HEK293 (cell line): Measurements from ENCODE around the gene EIF3M.

Experiments used
- BCL11A ChIP-seq: fragments of 450-650 bp; formaldehyde crosslinking; IDR thresholded peaks from 2 replicates; pipeline ENCODE4 v1.5.1; 2016; ENCODE audit warnings: low read depth, missing biosample characterization, missing genetic modification characterization
- PBX3 ChIP-seq: sonication (generic); formaldehyde crosslinking; IDR thresholded peaks from 2 replicates; pipeline ENCODE4 v1.8.1; 2022; ENCODE audit warnings: mild to moderate bottlenecking, moderate library complexity, missing genetic modification reagents
- TCF7L2 ChIP-seq: IDR thresholded peaks from 2 replicates; pipeline ENCODE4 v1.6.1; 2011; ENCODE audit warnings: low read depth, mild to moderate bottlenecking, inconsistent platforms, low read length, moderate library complexity, borderline replicate concordance
- ZNF10 ChIP-seq: fragments of 450-650 bp; formaldehyde crosslinking; IDR thresholded peaks from 2 replicates; pipeline ENCODE4 v1.5.1; 2017; ENCODE audit warnings: missing biosample characterization, missing genetic modification characterization
- ZNF341 ChIP-seq: fragments of 450-650 bp; formaldehyde crosslinking; IDR thresholded peaks from 2 replicates; pipeline ENCODE4; 2016; ENCODE audit warnings: low read depth, missing biosample characterization, missing genetic modification characterization
- ZNF747 ChIP-seq: fragments of 450-650 bp; formaldehyde crosslinking; IDR thresholded peaks from 2 replicates; pipeline ENCODE4 v1.5.1; 2016; ENCODE audit warnings: missing biosample characterization, missing genetic modification characterization
- ZSCAN16 ChIP-seq: fragments of 450-650 bp; formaldehyde crosslinking; IDR thresholded peaks from 2 replicates; pipeline ENCODE4 v1.5.1; 2016; ENCODE audit warnings: missing biosample characterization, missing genetic modification characterization
- TF ChIP-seq, protein P1 (sequence below): fragments of 450-650 bp; formaldehyde crosslinking; IDR thresholded peaks from 2 replicates; pipeline ENCODE4 v1.5.1; 2016; ENCODE audit warnings: missing biosample characterization, missing genetic modification characterization

GRCh38 chr11:32571039-32571438 is 12.6 kb upstream of the EIF3M start:
- TF ChIP-seq, protein P1, sequence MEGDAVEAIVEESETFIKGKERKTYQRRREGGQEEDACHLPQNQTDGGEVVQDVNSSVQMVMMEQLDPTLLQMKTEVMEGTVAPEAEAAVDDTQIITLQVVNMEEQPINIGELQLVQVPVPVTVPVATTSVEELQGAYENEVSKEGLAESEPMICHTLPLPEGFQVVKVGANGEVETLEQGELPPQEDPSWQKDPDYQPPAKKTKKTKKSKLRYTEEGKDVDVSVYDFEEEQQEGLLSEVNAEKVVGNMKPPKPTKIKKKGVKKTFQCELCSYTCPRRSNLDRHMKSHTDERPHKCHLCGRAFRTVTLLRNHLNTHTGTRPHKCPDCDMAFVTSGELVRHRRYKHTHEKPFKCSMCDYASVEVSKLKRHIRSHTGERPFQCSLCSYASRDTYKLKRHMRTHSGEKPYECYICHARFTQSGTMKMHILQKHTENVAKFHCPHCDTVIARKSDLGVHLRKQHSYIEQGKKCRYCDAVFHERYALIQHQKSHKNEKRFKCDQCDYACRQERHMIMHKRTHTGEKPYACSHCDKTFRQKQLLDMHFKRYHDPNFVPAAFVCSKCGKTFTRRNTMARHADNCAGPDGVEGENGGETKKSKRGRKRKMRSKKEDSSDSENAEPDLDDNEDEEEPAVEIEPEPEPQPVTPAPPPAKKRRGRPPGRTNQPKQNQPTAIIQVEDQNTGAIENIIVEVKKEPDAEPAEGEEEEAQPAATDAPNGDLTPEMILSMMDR = no peak
- no peak for TF ChIP-seq PBX3 (CRISPR knock-in tag)
- no peak for TF ChIP-seq TCF7L2
- no peak for TF ChIP-seq BCL11A (tag by site-specific recombination)
- no peak for TF ChIP-seq ZNF10 (tag by site-specific recombination)
- TF ChIP-seq ZSCAN16 (tag by site-specific recombination) = no peak
- no peak for TF ChIP-seq ZNF747 (tag by site-specific recombination)
- no peak for TF ChIP-seq ZNF341
